CD8-positive, alpha-beta memory T cell (primary cell): Measurements from ENCODE around the gene FMNL3. TPM values are rescaled to one million over a fixed set of nuclear protein-coding genes. Genes with fewer than 3 reads are reported as not detected.

ENCODE experiments used
- CTCF ChIA-PET: fragments of 350-600 bp; sonication (Branson Sonifier 250); formaldehyde crosslinking; loops from one replicate; lab custom pipeline; 2021; ENCODE audit warnings: antibody characterized with exemption; lab: Charles Lee
- POLR2A ChIA-PET: fragments of 350-600 bp; sonication (Branson Sonifier 250); formaldehyde crosslinking; loops from one replicate; lab custom pipeline; 2021; ENCODE audit warnings: antibody characterized with exemption; lab: Charles Lee
- DNase-seq, 5 donors: peaks; one replicate each; pipeline versions ENCODE4 v3.0.0 to v3.0.0-alpha.2; 2020 to 2022; ENCODE audit warnings: mixed read lengths in 1 of 5
- H3K27ac ChIP-seq: one replicate; pipeline ENCODE4 v1.7.0; 2013; ENCODE audit warnings: low read depth, mild to moderate bottlenecking, low read length, moderate library complexity
- H3K27me3 ChIP-seq: 2 replicates; pipeline ENCODE4 v1.7.0; 2013; ENCODE audit warnings: low read length, mild to moderate bottlenecking; ENCODE audit not compliant: insufficient read depth, poor library complexity, severe bottlenecking
- H3K36me3 ChIP-seq: 2 replicates; pipeline ENCODE4 v1.7.0; 2013; ENCODE audit warnings: mild to moderate bottlenecking, low read length, moderate library complexity; ENCODE audit not compliant: insufficient read depth
- H3K4me1 ChIP-seq: 2 replicates; pipeline ENCODE4 v1.7.0; 2013; ENCODE audit warnings: mild to moderate bottlenecking, low read length, moderate library complexity; ENCODE audit not compliant: insufficient read depth
- H3K4me3 ChIP-seq: 2 replicates; pipeline ENCODE4 v1.7.0; 2013; ENCODE audit warnings: mild to moderate bottlenecking, low read length
- H3K9me3 ChIP-seq: 2 replicates; pipeline ENCODE4 v1.7.0; 2013; ENCODE audit warnings: mild to moderate bottlenecking, low read length
- H3K27ac Mint-ChIP-seq, 8 donors: one replicate each; pipeline ENCODE4 v1.8.0; 2020 to 2021; ENCODE audit warnings: mixed read lengths in 8 of 8, mild to moderate bottlenecking in 6 of 8, inconsistent platforms in 3 of 8, moderate library complexity in 3 of 8
- H3K27me3 Mint-ChIP-seq, 2 donors: one replicate each; pipeline ENCODE4 v1.8.0; 2020 to 2021; ENCODE audit warnings: mixed read lengths in 2 of 2, mild to moderate bottlenecking in 1 of 2, moderate library complexity in 1 of 2
- H3K36me3 Mint-ChIP-seq, 3 donors: one replicate each; pipeline ENCODE4 v1.8.0; 2020 to 2021; ENCODE audit warnings: mixed read lengths in 3 of 3, inconsistent platforms in 1 of 3, mild to moderate bottlenecking in 1 of 3
- H3K4me1 Mint-ChIP-seq, 3 donors: one replicate each; pipeline ENCODE4 v1.8.0; 2020 to 2021; ENCODE audit warnings: mixed read lengths in 3 of 3, inconsistent platforms in 1 of 3, mild to moderate bottlenecking in 1 of 3
- H3K4me3 Mint-ChIP-seq, 7 donors: one replicate each; pipeline ENCODE4 v1.8.0; 2020 to 2021; ENCODE audit warnings: mixed read lengths in 7 of 7, mild to moderate bottlenecking in 6 of 7, moderate library complexity in 4 of 7, inconsistent platforms in 2 of 7
- H3K9me3 Mint-ChIP-seq, 5 donors: one replicate each; pipeline ENCODE4 v1.8.0; 2020 to 2022; ENCODE audit warnings: mixed read lengths in 5 of 5, mild to moderate bottlenecking in 3 of 5, moderate library complexity in 2 of 5, inconsistent platforms in 1 of 5
- polyA plus RNA-seq: library from polyadenylated mRNA; unstranded; fragments of 300-500 nt; fragmentation: Illumina TruSeq; gene quantifications from one replicate; pipeline ENCODE4 v1.2.3, GENCODE V29; 2021
- total RNA-seq, 2 experiments: library from RNA; stranded (reverse); gene quantifications; one replicate each; pipeline ENCODE4 v1.2.3, GENCODE V29; 2021

The FMNL3 gene
- total RNA-seq (10 to 100 TPM; 35.8 to 36.7 TPM), polyA plus RNA-seq (6.3 TPM)

DNA sequence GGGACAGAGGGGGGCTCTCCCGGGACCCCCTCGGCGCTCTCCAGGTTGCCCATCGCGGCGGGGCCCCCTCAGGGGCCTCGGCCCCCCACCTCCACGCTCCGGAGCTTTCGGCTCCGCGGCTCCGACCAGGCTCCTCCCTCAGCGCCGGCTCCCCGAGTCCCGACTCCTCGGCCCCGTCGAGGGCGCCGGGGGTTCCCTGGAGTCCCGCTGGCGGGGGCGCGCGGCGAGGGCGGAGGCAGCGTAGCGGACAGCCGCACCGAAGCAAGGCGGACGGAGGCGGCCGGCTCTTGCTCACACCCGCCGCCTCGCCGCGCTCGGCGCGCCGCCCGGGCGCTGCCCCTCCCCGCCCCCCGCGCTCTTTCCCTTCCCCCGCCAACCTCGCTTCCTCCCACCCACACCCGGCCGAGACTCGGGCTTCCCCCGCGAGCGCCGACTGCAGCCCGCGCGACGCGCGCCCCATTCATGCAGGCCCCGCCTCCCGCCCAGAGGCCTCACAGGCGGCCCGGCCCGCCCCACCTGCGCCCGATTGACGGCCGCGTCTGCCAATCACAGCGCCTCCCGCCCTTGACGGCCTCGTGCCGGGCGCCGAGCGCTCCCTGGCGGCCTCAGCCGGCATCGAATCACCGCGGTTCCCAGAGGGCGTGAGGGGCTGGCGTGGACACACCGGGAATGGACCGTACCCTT is at the start of gene FMNL3:
TSS of gene FMNL3 (minus strand) at position 278 of the 684 bp plus-strand sequence. CDS start at position 53, 225 bp downstream.
- H3K27ac ChIP-seq: peak within 1 kb of the TSS; percentile 76
- H3K36me3 ChIP-seq: no peaks in the 10 kb centered on the region
- Mint-ChIP-seq H3K27ac (peak within 1 kb of the TSS; percentile 33 to 95 (median 90)), H3K9me3 (no peaks in the 10 kb centered on the region), H3K4me3 (peak within 1 kb of the TSS; percentile 87 to 96 (median 91)), H3K4me1 (peaks cover 39 to 45% (median 44%) of the 10 kb centered on the region in 3 donors), H3K27me3 (peaks cover 5 to 6% of the 10 kb centered on the region in 2 donors), H3K36me3 (peaks cover 0 to 3% (median 0%) of the 10 kb centered on the region in 3 donors)
- DNase-seq: peak; percentile 97 to 99 (median 99)
- peaks cover 39% of the 10 kb centered on the region for H3K4me1 ChIP-seq
- POLR2A ChIA-PET: interaction anchor here (0.7 to 2.0 kb wide), 8 partner anchors 24 to 136 kb away, joined by 3 to 15 read pairs (median 4); partner anchors contain the start of genes BCDIN3D and TMBIM6
- CTCF ChIA-PET: interaction anchor here (0.7 to 13.9 kb wide), 13 partner anchors 9 to 142 kb away, joined by 3 to 248 read pairs (median 6); partner anchors contain the start of gene TMBIM6
- H3K4me3 ChIP-seq: peak within 1 kb of the TSS; percentile 72
- H3K27me3 ChIP-seq: no peaks in the 10 kb centered on the region
- no peaks in the 10 kb centered on the region for H3K9me3 ChIP-seq

GRCh38 chr12:49750996-49751393 is 43.8 kb upstream of the FMNL3 start:
- no peaks in the 10 kb centered on the region for H3K9me3 Mint-ChIP-seq
- H3K27ac Mint-ChIP-seq: peak overlapping the region in 7 of 8 donors; percentile 58 to 88 (median 67)
- Histone ChIP-seq H3K27ac (no peak overlapping the region), H3K9me3 (no peaks in the 10 kb centered on the region), H3K27me3 (no peaks in the 10 kb centered on the region), H3K36me3 (peaks cover 25% of the 10 kb centered on the region), H3K4me3 (no peak overlapping the region), H3K4me1 (peaks cover 57% of the 10 kb centered on the region)
- peak overlapping the region in 6 of 7 donors; percentile 48 to 84 (median 58) for H3K4me3 Mint-ChIP-seq
- DNase-seq: no peak
- no peaks in the 10 kb centered on the region for H3K27me3 Mint-ChIP-seq
- H3K36me3 Mint-ChIP-seq: peaks cover 0 to 77% (median 9%) of the 10 kb centered on the region in 3 donors
- CTCF ChIA-PET: interaction anchor here (1.5 to 2.5 kb wide), 2 partner anchors 10 to 12 kb away, joined by 5 to 17 read pairs; partner anchors contain the start of gene TMBIM6
- peaks cover 71 to 93% (median 80%) of the 10 kb centered on the region in 3 donors for H3K4me1 Mint-ChIP-seq
- POLR2A ChIA-PET: interaction anchor here (0.6 kb wide), 1 partner anchor 15 kb away, joined by 6 read pairs; no protein-coding TSS in a partner anchor

GRCh38 chr12:49750027-49750995 is 43.1 kb upstream of the FMNL3 start:
- Histone ChIP-seq H3K27me3 (no peaks in the 10 kb centered on the region), H3K9me3 (no peaks in the 10 kb centered on the region), H3K4me3 (no peak overlapping the region), H3K36me3 (peaks cover 22% of the 10 kb centered on the region), H3K27ac (peak overlapping the region; percentile 21), H3K4me1 (peaks cover 63% of the 10 kb centered on the region)
- ChIA-PET CTCF (interaction anchor here (1.0 to 1.7 kb wide), 4 partner anchors 9 to 89 kb away, joined by 4 to 5 read pairs (median 4); partner anchors contain the start of gene TMBIM6), POLR2A (interaction anchor here (1.0 kb wide), 1 partner anchor 9 kb away, joined by 5 read pairs; the partner anchor contains the start of gene TMBIM6)
- peak in 2 of 5 donors; percentile 19 to 36 for DNase-seq
- peaks cover 71 to 95% (median 86%) of the 10 kb centered on the region in 3 donors for H3K4me1 Mint-ChIP-seq
- peak overlapping the region; percentile 66 to 96 (median 80) for H3K27ac Mint-ChIP-seq
- H3K4me3 Mint-ChIP-seq: peak overlapping the region; percentile 44 to 84 (median 57)
- H3K36me3 Mint-ChIP-seq: peaks cover 0 to 71% (median 8%) of the 10 kb centered on the region in 3 donors
- H3K27me3 Mint-ChIP-seq: no peaks in the 10 kb centered on the region
- no peaks in the 10 kb centered on the region for H3K9me3 Mint-ChIP-seq

GRCh38 chr12:49748800-49749199 is 41.6 kb upstream of the FMNL3 start:
- Histone ChIP-seq H3K9me3 (no peaks in the 10 kb centered on the region), H3K4me3 (no peak overlapping the region), H3K27ac (no peak overlapping the region), H3K4me1 (peaks cover 78% of the 10 kb centered on the region), H3K36me3 (peaks cover 17% of the 10 kb centered on the region), H3K27me3 (no peaks in the 10 kb centered on the region)
- Mint-ChIP-seq H3K36me3 (peaks cover 0 to 70% (median 8%) of the 10 kb centered on the region in 3 donors), H3K4me3 (peak overlapping the region; percentile 32 to 84 (median 57)), H3K27me3 (no peaks in the 10 kb centered on the region), H3K4me1 (peaks cover 80 to 95% (median 95%) of the 10 kb centered on the region in 3 donors), H3K9me3 (no peaks in the 10 kb centered on the region), H3K27ac (peak overlapping the region in 7 of 8 donors; percentile 66 to 96 (median 70))
- ChIA-PET CTCF (interaction anchor here (1.0 to 1.7 kb wide), 5 partner anchors 8 to 90 kb away, joined by 3 to 5 read pairs (median 4); partner anchors contain the start of gene TMBIM6), POLR2A (no interaction called here)
- DNase-seq: no peak

DNA sequence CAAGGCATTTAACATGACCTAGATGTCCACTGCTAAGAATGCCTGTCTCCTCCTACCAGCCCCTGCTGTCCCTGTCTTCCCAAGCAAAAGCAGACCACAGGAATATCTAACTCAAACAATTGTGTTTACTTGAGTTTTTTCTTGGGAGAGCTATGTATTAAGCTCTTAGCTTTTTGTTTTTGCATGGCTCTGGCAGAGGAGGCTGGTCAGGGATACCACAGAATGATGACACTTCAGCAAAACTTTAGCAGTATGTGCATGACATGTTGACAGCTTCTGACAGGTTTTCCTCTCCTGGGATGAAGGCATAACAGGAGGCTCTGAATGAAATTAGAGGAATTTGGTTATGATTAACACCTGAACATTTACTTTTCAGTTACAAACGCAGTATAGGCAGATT is 41.1 kb upstream of the FMNL3 start:
- peaks cover 12% of the 10 kb centered on the region for H3K36me3 ChIP-seq
- Mint-ChIP-seq H3K4me3 (peak overlapping the region; percentile 18 to 59 (median 35)), H3K27me3 (no peaks in the 10 kb centered on the region), H3K27ac (peak overlapping the region in 7 of 8 donors; percentile 11 to 86 (median 67)), H3K4me1 (peaks cover 80 to 95% (median 95%) of the 10 kb centered on the region in 3 donors), H3K9me3 (no peaks in the 10 kb centered on the region), H3K36me3 (peaks cover 0 to 70% (median 5%) of the 10 kb centered on the region in 3 donors)
- H3K4me1 ChIP-seq: peaks cover 80% of the 10 kb centered on the region
- ChIA-PET POLR2A (no interaction called here), CTCF (interaction anchor here (1.0 to 1.7 kb wide), 5 partner anchors 7 to 91 kb away, joined by 3 to 5 read pairs (median 4); partner anchors contain the start of gene TMBIM6)
- H3K4me3 ChIP-seq: no peak overlapping the region
- no peaks in the 10 kb centered on the region for H3K27me3 ChIP-seq
- H3K9me3 ChIP-seq: no peaks in the 10 kb centered on the region
- no peak for DNase-seq
- no peak overlapping the region for H3K27ac ChIP-seq

DNA sequence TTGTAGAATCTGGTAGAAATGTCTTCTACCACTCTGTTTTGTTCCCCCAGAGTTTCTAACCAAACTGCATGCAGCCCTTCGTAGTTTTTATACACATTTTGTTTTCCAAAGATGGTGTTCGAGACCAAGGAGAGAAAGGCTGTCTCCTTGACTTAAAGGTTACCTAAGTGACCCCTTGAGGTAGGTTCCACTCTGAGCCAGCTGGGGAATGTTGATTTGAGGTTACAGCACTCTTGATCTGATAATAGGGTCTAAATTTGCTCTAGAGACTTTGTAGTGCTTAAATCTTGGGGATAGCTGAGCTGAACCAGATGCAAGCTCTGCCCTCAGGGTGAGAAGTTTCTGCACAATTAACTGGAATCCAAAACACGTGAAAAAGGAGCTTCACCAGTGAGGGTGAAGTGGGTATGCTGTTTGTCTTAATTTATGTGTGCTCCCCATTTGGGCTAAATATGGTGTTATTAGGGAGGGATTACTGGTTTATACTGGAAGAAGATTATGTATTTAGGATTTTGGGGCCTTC is 37.2 kb upstream of the FMNL3 start:
- peak overlapping the region; percentile 74 to 94 (median 90) for H3K27ac Mint-ChIP-seq
- POLR2A ChIA-PET: no interaction called here
- peaks cover 71% of the 10 kb centered on the region for H3K4me1 ChIP-seq

More for the DNA sequence above, 37.2 kb upstream of the FMNL3 start:
- Mint-ChIP-seq H3K4me1 (peaks cover 71 to 82% (median 78%) of the 10 kb centered on the region in 3 donors), H3K36me3 (peaks cover 0 to 51% (median 1%) of the 10 kb centered on the region in 3 donors), H3K4me3 (peak overlapping the region; percentile 17 to 100 (median 72)), H3K27me3 (peaks cover 0 to 4% of the 10 kb centered on the region in 2 donors), H3K9me3 (peaks cover 0 to 2% (median 0%) of the 10 kb centered on the region in 5 donors)
- Histone ChIP-seq H3K27ac (no peak overlapping the region), H3K9me3 (no peaks in the 10 kb centered on the region), H3K4me3 (no peak overlapping the region), H3K27me3 (no peaks in the 10 kb centered on the region), H3K36me3 (peaks cover 6% of the 10 kb centered on the region)
- DNase-seq: no peak
- CTCF ChIA-PET: interaction anchor here (0.6 to 3.4 kb wide), 4 partner anchors 19 to 39 kb away, joined by 3 to 21 read pairs (median 8); no protein-coding TSS in a partner anchor
